PC-3 (cell line): ENCODE results near the gene WDR90.

Experiments used
- CTCF ChIP-seq: fragments of 300-600 bp; sonication (generic); conservative IDR thresholded peaks from 2 replicates; pipeline ENCODE4 v1.5.1; 2017; ENCODE audit warnings: antibody characterized with exemption, low read depth, mild to moderate bottlenecking, low read length
- EZH2phosphoT487 ChIP-seq: fragments of 300-600 bp; sonication (generic); IDR thresholded peaks from 2 replicates; pipeline ENCODE4 v1.6.1; 2018; ENCODE audit warnings: mild to moderate bottlenecking, antibody characterized with exemption, low read length, borderline replicate concordance

GRCh38 chr16:674214-674881, 25.2 kb downstream of the WDR90 start:
- no peak for TF ChIP-seq CTCF
- no peak for TF ChIP-seq EZH2phosphoT487
